DMS53 treated with DMSO at 0.1 percent for 48 hours (cell line): Measurements from ENCODE around the gene BAIAP2.

Experiments used
- DNase-seq: peaks from one replicate; lab custom pipeline; 2025; ENCODE audit not compliant: unreplicated experiment; lab: John Stamatoyannopoulos, UW

Gene BAIAP2

DNA sequence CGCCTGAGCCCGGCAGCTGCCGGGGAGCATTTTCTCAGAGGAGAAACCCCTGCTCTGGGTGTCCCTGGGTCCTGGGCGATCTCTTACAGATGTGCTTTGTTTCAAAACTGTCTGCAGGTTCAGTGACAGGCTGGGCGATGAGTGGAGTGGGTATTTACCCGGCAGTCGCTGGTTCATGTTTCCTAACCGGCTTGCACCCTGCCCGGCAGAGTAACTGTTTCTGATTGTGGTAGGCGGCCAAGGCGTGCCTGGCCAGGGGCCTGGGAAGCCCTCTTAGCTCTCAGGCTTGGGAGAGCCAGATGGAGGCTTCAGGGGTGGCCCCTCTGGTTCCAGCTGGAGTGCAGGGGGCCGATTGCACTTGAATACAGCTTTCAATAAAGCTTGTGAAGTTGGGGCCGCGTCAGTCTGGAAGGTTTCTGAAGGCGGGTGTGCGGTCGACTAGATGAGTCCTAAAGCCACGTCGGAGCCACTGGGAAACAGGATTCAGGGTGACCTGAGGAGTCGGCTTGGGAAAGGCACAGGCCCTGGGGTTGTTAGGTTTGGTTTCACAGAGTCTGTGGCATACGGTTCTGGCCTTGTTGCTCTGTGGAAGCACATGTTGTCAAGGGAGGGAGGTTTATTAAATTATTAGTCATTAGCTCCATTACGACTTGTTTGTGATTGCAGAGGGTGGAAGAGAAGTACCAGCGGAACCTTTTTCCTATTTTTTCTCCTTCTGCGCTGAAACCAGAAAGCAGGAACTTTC, 1.4 kb downstream of the BAIAP2 start:
- DNase-seq = no peak

DNA sequence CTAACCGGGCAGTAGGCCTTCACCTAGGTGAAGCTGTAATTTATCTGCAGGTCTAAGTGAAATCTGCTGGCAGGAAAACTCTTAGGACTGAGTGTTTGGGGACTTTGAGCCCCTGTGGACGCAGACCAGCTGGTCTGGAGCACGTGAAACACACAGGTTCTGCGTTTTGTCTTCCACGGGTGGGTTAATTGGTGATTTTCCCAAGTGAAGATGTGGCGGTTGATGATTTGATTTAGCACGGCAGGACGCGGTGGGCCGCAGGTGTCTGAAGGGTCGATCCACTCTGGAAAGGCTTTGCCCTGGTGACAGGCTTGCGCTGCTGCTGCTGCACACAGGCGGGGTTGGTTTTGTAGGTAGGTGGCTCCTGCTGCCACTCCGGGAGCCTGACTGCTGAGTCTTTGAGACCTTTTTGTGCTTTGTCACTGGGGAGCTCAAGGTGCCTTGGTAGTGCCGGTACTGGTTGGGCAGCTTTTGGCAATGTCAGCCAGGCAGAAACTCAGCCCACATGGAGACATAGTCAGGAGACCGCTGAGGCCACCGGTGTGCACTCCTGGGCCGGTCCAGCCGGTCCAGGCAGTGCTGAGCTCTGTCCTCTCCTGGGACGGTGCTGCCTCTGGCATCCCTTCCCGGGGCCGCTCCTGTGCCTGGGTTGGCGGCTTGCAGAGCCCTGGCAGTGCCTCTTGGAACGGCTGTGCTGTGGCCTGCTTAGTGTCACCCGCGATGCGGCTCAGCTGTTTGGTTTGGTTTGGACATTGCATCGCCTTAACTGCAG, 2.3 kb downstream of the BAIAP2 start:
- DNase-seq = no peak

DNA sequence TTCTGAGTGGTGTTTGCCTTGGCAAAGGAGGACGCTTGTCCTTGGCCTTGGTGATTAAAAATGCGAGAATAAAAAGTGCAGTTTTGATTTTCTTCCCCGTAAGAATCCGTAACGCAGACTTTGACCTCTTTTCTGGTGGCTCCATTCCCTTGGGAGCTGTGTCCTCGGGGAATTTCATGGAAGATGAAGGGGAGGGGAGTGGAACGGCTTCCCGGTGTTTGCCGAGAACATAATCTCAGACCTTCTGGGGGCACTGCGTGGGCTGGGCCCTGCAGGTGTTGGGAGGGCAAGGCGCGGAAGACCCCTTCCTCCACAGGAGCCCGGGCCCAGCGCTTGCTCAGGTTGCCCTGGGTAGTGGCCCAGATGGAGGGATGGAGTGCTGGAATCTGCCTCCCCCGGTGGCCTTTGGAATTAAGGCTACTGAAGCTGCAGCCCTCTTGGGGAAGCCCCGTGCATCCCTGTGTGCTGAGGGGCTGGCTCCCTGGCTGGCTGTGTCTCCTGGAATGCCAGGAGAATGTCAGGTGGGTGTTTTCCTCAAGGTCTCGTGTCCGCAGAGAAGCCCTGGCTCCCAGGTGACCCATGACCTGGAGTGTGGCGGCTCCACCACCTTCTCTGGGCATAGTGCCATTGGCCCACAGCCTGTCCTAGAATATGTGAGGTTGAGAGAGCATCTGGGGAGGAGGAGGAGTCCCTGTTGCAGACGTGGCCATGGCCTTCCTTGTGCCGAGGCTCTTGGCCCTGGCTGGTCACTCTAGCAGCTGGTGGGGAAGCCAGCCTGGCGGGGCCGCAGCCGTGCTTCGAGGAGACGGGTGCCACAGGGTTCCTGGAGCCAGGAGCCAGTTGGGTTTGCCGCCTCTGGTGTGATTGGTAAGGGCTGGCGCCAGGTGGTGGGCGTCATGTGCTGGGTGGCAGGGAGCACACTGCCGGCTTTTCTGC, 3.1 kb downstream of the BAIAP2 start:
- no peak for DNase-seq

DNA sequence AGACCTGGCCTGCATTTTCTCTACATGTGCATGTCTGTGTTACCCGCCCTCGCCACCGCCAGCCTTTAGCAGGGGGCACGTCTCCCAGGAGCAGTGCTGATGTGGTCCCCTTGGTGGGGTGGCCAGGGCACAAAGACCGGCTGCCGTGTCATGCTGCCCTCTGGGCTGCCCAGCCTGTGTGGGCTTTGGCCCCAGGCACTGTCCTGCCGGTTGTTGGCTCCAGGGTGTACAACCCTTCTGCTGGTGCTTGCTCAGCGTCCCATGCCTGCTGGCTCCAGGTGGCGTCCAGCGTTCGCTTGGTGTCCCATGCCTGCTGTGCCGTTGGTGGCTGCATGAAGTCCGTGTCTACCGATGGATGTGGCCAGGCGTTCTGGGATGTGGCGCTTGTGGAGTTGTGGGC, 4.1 kb downstream of the BAIAP2 start:
- DNase-seq = no peak

DNA sequence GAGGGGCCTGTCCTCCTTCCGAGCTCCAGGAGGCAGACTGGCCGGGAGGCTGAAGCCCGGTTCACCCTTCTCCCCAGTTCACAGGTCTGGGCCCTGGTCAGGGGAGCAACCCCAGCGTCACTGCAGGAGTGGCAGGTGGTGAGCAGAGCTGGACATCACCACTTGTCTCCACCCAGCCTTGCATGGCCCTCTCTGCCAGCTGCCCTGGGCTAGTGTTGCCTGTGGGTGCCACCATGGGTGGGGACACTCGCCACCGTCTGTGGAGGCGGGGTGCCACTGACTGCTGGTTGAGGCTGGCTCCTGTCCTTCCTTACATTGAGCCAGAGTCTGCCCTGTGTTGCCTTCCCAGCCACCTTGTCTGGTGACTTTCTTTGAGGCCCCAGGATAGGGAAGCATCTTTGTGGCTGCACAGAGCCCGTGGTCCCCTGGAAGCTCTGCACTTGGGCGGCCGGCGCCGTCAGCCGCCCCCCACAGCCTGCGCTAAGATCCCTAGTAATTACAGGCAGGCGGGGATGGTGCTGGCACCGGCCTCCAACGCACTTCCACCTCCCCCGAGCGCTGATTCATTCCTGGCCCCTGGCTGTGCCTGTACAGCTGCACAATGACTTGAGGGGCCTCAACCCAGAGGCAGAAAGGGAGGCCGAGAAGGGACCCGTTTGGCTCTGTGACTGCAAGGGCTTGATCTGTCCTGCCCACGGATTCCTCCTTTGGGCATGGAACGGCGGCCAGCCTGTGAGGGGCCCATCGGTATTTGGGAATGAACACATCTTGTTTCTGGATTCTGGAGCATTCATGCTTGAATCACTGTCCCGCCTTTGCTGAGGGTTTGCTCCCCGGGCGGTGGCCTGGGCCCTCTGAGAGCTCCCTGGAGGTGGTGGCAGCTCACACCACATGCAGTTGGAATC, 5.2 kb downstream of the BAIAP2 start:
- DNase-seq = no peak

DNA sequence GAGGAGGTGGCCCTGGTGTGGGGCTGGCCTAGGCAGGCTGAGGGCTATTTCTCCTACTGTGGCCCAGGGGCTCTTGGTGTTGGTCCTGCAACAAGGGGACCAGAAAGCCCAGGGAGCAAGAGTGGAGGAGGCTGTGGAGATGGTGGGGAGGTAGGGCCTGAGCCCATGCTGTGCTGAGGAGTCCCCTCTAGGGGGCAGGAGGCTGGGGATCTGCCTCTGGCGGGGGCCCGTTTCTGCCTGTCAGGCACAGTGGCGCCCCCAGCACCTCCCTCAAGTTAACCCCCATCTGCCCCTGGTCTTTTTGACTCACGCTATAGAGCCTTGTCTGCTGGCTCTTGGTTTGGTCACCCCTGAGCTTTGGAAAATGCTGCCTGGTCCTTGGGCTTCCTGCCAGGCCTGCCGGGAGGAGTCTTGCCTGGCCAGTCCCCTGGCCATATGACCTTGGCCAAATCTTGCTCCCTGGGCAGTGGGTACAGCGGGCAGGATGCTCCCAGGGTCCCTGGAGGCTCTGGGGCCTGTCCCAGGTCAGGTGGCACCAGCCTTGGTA, 5.9 kb downstream of the BAIAP2 start:
- DNase-seq = no peak

DNA sequence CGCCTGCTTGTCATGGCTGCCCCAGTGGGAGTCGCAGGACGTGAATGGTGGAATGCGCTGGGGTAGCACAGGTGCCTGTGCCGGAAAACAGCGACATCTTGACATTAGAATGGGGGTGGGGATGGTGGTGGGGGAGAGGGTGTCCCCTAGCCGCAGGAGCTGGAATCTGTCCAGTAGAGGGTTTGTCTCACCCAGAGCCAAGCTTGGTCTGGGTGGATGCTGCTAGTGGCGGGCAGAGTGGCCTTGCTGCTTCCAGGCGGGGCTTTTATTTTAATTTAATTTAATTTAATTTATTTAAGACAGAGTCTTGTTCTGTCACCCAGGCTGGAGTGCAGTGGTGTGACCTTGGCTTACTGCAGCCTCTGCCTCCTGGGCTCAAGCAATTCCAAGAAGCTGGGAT, 7.7 kb downstream of the BAIAP2 start:
- DNase-seq = no peak

DNA sequence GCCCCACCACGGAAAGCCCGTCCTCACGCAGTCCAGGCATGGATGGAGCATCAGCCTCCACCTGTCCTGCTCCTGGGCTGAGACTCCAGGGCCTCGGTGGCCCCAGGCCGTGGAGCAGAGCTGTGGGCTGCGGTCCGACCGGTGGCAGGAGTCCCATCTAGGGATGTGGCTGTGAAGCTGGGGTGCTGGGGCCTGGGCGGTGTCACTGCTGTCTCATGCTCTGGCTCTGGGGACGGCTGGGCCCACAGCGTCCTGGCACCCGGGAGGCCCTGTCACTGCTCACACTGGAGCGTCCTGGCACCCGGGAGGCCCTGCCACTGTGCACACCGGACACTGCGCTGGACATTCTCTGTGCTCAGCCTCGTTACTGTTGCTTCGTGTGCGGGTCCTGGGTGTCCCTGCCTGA, 8.4 kb downstream of the BAIAP2 start:
- no peak for DNase-seq

DNA sequence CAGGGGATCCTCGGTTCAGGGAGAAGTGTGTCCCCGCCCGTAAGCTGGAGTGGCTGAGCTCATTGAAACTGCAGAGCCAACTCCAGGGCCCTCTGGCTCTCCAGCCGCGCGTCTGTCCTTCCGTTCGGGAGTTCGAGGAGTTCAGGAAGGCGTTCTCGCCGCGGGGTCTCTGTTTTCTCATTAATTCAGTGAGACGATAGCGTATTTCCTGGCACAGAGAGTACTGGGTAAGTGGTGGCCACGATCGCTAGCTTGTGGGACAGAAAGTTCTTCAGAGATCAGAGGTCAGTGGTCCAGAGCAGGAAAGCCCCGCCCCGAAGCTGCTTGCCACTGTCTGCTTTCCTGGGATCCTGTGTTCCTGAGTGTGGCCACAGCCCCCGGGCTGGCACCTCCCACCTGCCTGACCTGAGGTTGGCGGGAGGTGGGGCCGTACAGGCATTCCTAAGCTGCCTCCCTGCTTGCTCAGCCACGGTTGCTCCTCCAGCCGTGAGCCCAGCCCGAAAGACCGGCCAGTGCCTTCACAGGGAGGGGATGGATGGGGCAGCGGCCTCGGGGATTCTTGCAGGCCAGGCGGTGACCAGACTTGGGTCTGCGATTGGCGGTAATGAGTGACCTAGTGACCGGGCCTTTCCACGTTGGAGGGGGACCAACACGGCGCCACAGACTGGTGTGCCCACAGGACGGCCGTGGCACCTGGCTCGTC, 8.9 kb downstream of the BAIAP2 start:
- no peak for DNase-seq

DNA sequence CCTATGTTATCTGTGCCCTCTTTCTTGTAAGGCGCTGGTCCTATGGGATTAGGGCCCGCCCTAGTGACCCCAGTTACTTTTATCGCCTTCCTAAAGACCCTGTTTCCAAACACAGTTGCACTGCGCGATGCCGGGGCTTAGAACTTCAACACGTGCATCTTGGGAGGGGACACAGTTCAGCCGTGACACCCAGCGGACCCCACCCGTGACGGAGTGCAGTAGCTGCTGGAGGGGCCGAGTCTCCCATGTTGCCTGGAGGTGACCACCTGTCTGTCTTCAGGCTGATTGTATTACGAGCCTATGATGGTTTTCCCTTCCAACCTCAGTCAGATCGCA, 9.4 kb downstream of the BAIAP2 start:
- no peak for DNase-seq

DNA sequence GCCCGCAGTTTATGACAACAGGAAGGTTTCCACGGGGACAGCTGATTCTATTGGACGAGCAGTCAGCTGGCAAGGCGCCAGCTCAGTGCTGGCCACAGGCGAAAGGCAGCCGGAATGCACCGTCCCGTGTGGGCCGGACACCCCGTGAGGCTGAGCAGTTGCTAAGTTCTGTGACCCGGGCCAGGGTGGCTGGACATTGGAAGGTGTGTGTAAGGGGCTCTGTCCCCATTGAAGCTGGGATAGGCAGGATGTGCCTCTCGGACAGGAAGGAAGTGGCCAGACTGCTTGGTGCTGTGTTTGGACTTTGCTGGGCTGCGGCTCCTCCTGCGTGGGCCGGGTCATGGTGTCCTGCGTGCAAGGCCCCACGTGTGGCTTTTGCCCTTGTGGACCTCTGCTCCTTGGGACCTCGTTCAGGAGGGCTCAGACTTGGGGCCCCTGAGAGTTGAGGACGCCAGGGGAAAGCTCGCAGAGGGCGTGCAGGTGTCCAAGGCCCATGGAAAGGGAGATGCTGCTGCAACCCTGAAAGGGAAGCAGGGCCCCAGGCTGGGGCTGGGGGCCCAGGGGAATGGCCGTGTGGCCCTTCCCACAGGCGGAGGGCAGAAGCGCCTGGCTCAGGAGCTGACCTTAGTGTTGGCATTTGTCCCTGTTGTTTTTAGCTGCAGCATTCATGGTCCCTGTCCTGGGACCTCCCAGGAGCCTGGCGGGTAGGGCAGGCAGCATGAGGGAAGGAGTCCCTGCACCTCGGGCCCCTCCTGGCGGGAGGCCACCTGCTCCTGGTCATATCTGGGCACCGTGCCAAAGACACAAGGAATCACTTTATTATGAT, 10.0 kb downstream of the BAIAP2 start:
- DNase-seq = peak; percentile 18

DNA sequence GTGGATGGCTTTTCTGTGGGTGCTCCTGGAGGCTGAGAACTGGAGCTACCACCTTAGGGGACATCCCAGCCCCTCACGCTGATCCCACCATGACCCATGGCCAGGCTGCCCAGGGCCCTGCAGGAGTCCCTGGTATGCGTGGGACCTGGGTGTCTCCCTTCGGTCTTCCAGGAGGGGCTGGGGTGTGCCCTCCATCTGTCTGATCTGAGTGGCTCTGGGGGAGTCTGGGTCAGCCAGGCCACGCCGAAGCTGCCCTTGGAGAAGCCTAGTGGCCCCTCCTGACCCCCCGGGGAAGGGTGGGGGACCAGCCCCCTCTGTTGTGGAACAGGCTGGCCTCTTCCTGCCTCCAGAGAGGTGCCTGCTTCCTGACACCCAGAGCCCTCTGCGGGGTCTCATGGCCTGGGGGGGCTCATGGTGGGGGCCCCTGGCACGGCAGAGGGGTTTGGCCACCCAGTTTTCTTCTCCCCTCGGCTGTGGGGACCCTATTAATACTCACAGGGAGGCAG, 10.7 kb downstream of the BAIAP2 start:
- DNase-seq = no peak

DNA sequence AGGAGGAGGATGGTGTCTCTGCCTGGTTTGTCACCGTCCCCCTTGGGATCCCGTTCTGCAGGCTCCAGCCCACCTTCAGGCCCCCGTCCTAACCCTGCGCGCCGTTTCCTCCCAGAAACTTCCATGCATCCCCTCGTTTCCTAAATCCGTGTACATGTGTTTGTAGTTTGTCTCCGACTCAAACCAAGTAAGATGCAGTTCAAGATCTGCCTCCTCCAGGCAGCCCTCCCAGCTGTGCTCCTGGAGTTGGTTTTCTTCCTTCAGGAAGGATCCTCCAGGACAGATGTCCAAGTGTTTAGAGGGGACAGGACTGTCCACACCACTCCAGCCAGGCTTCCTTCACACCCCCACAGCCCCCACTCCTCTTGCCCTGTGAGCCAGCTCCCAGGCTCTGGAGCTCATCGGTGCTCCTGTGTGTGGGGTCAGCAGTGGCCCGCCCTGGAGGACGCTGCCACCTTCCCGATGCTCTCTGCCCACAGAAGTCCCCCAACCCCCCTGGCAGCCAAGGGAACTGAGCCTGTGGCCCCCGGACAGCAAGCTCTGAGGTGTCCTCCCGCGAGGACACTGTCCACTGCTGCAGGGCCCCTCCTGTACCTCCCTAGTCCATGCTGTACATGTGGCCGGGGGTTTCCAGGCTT, 11.3 kb downstream of the BAIAP2 start:
- DNase-seq = no peak

DNA sequence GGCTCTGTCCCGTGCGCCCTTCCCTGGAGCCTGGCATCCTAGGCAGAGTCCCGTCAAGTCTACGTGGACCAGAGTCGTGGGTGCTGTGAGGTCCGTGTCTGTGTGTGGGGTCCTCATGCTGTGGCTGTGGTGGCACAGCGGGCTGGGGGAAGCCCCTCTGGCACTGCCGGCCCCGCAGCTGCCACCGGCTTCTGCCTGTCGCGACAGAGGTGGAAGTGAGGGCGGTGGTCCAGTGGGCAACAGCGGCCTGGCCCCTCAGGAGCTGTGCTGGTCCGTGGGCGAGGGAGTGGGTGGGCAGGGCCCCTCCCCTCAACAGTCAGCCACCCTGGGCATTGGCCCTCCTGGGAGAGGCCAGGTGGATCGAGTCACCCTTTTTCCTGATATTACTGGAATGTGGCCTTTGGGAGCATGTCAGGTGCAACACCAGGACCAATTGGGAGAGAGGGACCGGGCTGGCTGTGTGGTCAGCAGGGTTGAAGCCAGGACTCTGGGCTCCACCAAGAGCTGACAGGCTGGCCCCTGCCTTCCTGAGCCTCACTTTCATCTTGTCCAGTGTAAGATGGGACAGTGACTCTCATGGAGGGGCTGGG, 11.9 kb downstream of the BAIAP2 start:
- DNase-seq = no peak

DNA sequence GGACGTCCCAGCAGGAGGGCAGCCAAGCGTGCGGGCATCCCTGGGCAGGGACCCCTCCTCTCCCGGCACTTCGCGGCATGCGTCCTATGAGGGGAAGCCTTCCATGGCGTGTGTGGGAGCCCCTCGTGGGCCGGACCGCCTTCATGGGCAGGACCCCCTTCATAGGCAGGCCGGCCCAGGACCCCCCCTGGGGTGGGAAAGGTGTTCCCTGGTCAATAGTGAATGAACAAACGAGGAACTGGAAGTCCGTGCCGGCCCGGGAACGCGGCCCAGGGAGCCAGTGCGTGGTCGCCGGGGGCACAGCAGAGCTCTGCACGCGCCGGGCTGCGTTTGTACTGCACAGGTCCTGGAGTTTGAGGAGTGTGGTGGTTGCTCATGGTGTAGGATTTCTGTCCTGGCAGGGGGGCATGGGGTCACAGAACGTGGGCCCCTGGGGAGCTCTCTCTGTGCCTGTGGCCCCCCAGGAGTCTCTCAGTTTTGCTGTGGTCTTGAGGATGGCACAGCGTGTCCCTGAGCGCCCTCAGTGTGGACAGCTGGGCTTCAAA, 13.9 kb downstream of the BAIAP2 start:
- no peak for DNase-seq

DNA sequence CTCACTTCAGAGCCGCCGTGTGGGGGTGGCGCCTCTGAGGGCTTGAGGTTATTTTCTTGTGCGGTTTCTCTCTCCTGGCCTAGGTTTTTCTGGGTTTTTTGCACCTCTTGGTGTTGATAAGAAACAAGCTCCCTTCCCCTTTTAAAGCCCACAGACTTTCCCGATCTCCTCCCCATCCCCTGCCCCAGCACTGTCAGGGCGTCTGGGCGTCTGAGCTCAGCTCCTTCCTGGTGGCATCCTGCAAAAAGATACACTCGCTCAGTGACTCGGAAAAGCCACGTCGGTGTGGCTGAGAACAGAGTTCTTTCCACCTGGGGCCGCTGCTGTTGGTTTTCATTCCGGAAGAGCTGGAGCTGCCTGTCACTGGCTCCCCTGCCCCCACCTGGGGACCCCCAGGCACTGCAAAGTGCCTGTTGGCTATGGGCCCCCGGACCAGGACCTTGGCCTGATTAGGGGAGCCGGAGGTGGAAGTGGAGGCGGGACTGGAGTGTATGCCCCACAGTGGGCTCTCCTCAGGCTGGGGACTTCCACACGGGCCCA, 14.5 kb downstream of the BAIAP2 start:
- no peak for DNase-seq

DNA sequence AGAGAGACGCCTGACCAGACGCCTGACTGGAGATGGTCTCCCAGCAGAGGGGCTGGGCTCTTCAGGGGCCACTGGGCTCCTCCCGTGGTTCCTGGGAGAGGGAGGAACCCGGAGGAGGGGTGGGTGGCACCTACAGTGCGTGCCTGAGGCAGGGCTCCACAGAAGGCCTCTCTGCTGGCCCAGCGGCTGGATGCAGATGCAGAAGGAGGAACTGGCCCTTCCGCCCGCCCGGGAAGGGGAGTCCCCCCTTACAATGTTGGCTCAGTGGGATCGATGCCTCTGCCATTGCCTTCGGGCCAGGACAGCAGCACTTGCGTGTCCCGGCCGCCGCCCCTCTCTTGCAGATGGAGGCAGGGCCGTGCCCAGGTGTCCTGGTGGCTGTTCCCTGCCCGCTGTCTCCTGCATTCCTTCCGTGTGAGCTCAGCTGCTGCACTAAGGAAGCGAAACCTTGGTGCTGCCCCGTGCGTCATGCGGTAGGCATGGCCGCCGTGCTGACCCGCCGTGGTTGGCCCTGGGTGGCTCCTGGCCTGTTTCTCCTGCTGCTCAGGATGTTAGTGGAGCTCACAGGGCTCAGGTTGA, 15.1 kb downstream of the BAIAP2 start:
- DNase-seq = no peak
